Lower leg skin (tissue), 4 donors: ENCODE data around the gene PLEKHJ1. TPM values are rescaled to one million over a fixed set of nuclear protein-coding genes. Genes with fewer than 3 reads are reported as not detected.

Experiments
- DNase-seq, 2 donors: peaks; one replicate each; pipeline ENCODE4 v3.0.0-alpha.2; 2019; ENCODE audit warnings: low spot score in 2 of 2
- H3K4me3 ChIP-seq: fragments of 200-600 bp; sonication (generic); 2 replicates; pipeline ENCODE4 v1.5.1; 2017; ENCODE audit warnings: mild to moderate bottlenecking, low read depth; ENCODE audit not compliant: poor library complexity, severe bottlenecking
- CTCF ChIP-seq, 3 donors: fragments of 450-650 bp; IDR thresholded peaks; one replicate each; pipeline ENCODE4 v1.5.1; 2016; ENCODE audit warnings: antibody characterized with exemption in 3 of 3, mild to moderate bottlenecking in 3 of 3, moderate library complexity in 2 of 3
- POLR2A ChIP-seq, 2 donors: fragments of 450-650 bp; IDR thresholded peaks; one replicate each; pipeline ENCODE4 v1.6.1; 2016 to 2017; ENCODE audit warnings: antibody characterized with exemption in 2 of 2, mild to moderate bottlenecking in 1 of 2, moderate library complexity in 1 of 2
- WGBS, 2 donors: methylation state at CpG; one replicate each; pipeline ENCODE4 v1.1.5; 2018; 5-methylcytosine and 5-hydroxymethylcytosine counted together
- intact Hi-C: fragments of 100-400 bp; cut with DNase I; formaldehyde crosslinking; loops from one replicate; pipeline ENCODE4 v1.15.0; 2023; ENCODE audit warnings: low total_unique reads
- total RNA-seq, 4 donors: library from RNA; depleted of rRNA; stranded (reverse); fragments of >200 nt; gene quantifications; one replicate each; pipeline ENCODE4 v1.1.0, GENCODE V29; 2016

The PLEKHJ1 gene
- total RNA-seq, 4 donors from 2014 or later, result 52.2 to 80.5 (median 70.0) TPM

DNA sequence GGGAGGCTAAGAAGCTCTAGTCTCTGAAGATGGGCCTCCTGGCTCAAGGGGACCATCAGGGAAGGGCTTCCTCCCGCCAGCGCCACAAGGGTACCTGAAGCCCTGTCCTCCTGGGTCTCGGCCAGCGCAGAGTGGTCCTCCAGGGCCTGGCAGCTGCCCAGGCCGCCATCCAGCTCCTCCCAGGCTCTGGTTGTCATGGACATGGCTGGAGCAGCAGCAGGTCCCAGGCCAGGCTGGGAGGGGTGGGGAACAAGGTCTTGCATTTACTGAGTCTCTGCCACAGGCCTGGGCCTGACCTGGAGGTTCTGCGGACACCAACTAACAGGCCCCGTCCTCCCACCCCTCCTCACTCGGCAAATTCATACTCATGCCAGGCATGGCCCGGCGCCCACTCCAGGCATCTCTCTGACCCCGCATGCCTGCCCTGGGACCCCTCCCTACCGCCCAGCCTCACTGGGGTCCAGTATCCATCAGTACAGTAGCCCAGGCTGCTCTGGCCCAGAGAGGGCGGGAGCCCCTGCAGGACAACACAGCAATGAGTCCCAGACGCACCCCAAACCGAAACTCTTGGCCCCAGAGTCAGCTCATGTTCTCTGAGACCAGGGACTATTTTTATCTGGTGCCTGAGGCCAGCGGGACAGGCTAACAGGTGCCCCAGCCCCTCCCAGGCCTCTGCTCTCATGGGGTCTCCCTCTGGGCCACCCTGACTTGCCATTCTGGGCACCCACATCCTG, 19.1 kb upstream of the PLEKHJ1 start:
- TF ChIP-seq CTCF (IDR thresholded peaks at IDR 0.05) (no peak), POLR2A (IDR thresholded peaks at IDR 0.05) (no peak)
- WGBS, 2 donors, result 87 to 93% methylated on average over 16 of the region's 16 CpGs
- no peak overlapping the region for H3K4me3 ChIP-seq
- intact Hi-C loops, result no loop called here
- DNase-seq, result no peak

DNA sequence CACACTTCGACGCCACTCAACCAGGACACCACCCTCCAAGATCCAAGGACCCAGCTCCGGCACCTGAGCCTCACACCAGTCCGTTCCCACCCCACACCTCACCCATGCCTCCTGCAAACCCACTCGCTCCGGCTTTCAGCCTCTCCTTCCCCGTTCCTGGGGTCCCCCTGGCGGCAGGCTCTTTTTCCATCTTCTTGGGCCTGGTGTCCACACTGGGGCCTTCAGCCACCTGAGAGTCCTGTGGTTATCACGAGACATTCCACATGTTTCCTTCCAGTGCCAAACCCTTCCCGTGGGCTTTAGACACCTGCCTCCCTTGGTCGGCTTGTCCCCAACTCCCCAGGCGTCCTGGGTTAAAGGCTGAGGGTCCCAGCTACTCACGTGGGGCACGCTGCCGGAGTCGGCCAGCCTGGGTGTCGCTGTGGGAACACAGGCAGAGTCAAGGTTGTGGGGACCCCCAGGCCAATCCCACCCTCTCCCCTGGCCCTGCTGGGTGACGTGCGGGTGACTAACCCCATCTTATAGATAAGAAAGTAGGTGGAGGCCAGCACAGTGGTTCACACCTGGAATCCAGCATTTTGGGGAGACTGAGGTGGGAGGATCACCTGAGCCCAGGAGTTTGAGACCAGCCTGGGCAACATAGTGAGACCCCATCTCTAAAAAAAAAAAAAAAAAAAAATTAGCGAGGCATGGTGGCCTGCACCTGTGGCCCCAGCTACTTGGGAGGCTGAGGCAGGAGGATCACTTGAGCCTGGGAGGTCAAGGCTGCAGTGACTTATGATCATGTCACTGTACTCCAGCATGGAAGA, 18.1 kb upstream of the PLEKHJ1 start:
- intact Hi-C loops, result no loop called here
- H3K4me3 ChIP-seq, result no peak overlapping the region
- WGBS, 2 donors, result 83 to 84% methylated on average over 18 to 20 of the region's 20 CpGs
- DNase-seq, result no peak
- TF ChIP-seq CTCF (IDR thresholded peaks at IDR 0.05), result no peak
- TF ChIP-seq POLR2A (IDR thresholded peaks at IDR 0.05), result no peak

- DNase-seq, result no peak
- no peak overlapping the region for H3K4me3 ChIP-seq
- intact Hi-C loops, result no loop called here
- WGBS, 2 donors, result 11 to 15% methylated on average over 47 to 55 of the region's 77 CpGs
- no peak for TF ChIP-seq POLR2A (IDR thresholded peaks at IDR 0.05)
- TF ChIP-seq CTCF (IDR thresholded peaks at IDR 0.05), result no peak
These were observed 17.3 kb upstream of the PLEKHJ1 start for GRCh38 chr19:2253106-2254063.

DNA sequence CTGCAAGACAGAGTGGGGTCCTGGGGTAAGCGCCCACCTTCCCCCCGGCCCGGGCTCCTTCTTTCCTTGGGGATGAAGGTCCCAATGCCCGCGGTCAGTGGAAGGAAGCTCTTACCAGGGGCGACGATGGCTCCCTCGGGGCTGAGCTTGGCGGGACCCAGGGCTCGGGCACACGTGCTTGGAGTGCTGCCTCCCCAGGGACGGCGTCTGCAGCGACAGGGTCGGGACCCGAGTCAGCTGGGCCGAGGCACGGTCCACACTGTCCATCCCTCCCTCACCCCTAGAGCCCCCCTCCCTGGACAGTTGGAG, 16.6 kb upstream of the PLEKHJ1 start:
- no peak for TF ChIP-seq CTCF (IDR thresholded peaks at IDR 0.05)
- TF ChIP-seq POLR2A (IDR thresholded peaks at IDR 0.05), result no peak
- intact Hi-C loops, result no loop called here
- H3K4me3 ChIP-seq, result no peak overlapping the region
- 8 to 12% methylated on average over 14 to 18 of the region's 18 CpGs for WGBS, 2 donors
- no peak for DNase-seq

GRCh38 chr19:2252055-2252796, 16.1 kb upstream of the PLEKHJ1 start:
- 13 to 19% methylated on average over 41 to 59 of the region's 74 CpGs for WGBS, 2 donors
- no peak for DNase-seq
- H3K4me3 ChIP-seq, result no peak overlapping the region
- intact Hi-C loops, result no loop called here
- TF ChIP-seq CTCF (IDR thresholded peaks at IDR 0.05) (no peak), POLR2A (IDR thresholded peaks at IDR 0.05) (no peak)
